Hepatocyte (in vitro differentiated cells): Measurements from ENCODE around the gene INSYN2A.

Experiments used
- EZH2phosphoT487 ChIP-seq: fragments of 200-600 bp; sonication (generic); IDR thresholded peaks from one replicate; pipeline ENCODE4 v1.6.1; 2018; ENCODE audit warnings: antibody characterized with exemption, mild to moderate bottlenecking, low read depth, moderate library complexity; ENCODE audit not compliant: unreplicated experiment, severe bottlenecking
- TF ChIP-seq, protein P1 (sequence below): fragments of 200-600 bp; sonication (generic); IDR thresholded peaks from 2 replicates; pipeline ENCODE4 v1.5.1; 2016; ENCODE audit warnings: antibody characterized with exemption, mild to moderate bottlenecking; ENCODE audit not compliant: poor library complexity

DNA sequence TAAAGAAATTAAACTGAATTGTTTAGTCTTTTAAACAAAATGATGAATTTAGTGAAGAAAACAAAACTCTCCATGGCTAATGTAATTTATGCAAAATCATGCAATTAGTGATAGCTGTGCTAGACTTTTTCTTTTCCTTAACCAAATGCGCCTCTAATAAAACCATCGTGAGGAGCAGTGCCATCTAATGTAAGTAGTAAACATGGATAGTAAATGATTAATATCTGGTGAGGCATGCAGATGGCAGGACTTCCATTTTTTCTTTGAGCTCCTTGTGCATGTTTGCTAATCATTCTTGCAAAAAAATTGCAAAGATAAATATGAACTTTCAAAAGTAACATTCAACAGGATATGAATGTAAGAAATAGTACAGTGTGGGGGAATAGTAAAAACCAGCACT is 2.3 kb downstream of the INSYN2A start:
- TF ChIP-seq EZH2phosphoT487: no peak
- TF ChIP-seq, protein P1, sequence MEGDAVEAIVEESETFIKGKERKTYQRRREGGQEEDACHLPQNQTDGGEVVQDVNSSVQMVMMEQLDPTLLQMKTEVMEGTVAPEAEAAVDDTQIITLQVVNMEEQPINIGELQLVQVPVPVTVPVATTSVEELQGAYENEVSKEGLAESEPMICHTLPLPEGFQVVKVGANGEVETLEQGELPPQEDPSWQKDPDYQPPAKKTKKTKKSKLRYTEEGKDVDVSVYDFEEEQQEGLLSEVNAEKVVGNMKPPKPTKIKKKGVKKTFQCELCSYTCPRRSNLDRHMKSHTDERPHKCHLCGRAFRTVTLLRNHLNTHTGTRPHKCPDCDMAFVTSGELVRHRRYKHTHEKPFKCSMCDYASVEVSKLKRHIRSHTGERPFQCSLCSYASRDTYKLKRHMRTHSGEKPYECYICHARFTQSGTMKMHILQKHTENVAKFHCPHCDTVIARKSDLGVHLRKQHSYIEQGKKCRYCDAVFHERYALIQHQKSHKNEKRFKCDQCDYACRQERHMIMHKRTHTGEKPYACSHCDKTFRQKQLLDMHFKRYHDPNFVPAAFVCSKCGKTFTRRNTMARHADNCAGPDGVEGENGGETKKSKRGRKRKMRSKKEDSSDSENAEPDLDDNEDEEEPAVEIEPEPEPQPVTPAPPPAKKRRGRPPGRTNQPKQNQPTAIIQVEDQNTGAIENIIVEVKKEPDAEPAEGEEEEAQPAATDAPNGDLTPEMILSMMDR: no peak
